IMR-90 (cell line): ENCODE results near the gene RHBDD2. TPM values are rescaled to one million over a fixed set of nuclear protein-coding genes. Genes with fewer than 3 reads are reported as not detected.
"Not testable (repeated sequence)": the region's sequence is repeated elsewhere in the genome, so short reads cannot be mapped to it uniquely, and the experiment has no call there.

Experiments
- ATAC-seq: fragments of 200-7000 bp; cut with Tn5 transposase; 2 replicates; pipeline ENCODE4 v1.9.1; 2020; ENCODE audit warnings: low read depth, mild to moderate bottlenecking, moderate library complexity
- BruUV-seq: library from RNA; stranded (reverse); fragments of 400-500 nt; replicated peaks from 2 replicates; lab custom pipeline; 2021; lab: Mats Ljungman, UMichigan
- CTCF ChIA-PET: fragments of 300-600 bp; formaldehyde crosslinking; extraction: SDS; loops from one replicate; lab custom pipeline; 2021; ENCODE audit warnings: antibody characterized with exemption; lab: Yijun Ruan, JAX
- POLR2A ChIA-PET: fragments of 300-600 bp; sonication (Branson Sonifier 250); formaldehyde crosslinking; loops from one replicate; lab custom pipeline; 2022; ENCODE audit warnings: antibody characterized with exemption; ENCODE audit not compliant: unreplicated experiment; lab: Charles Lee
- DNase-seq: peaks from one replicate; pipeline ENCODE4 v3.0.0; 2013
- H2AFZ ChIP-seq: replicated peaks from 2 replicates; pipeline ENCODE3; 2013; ENCODE audit warnings: low read length, mild to moderate bottlenecking; ENCODE audit not compliant: poor library complexity
- H2AK5ac ChIP-seq: 2 replicates; pipeline ENCODE4 v1.6.1; 2013; ENCODE audit warnings: low read depth, low read length, inconsistent platforms
- H2AK9ac ChIP-seq: replicated peaks from 2 replicates; pipeline ENCODE3; 2013; ENCODE audit warnings: mild to moderate bottlenecking, low read depth, low read length, moderate library complexity; ENCODE audit not compliant: poor library complexity
- H2BK120ac ChIP-seq: 2 replicates; pipeline ENCODE4 v1.6.1; 2013; ENCODE audit warnings: low read depth, low read length, inconsistent platforms
- H2BK15ac ChIP-seq: 3 replicates; pipeline ENCODE4 v1.6.1; 2013; ENCODE audit warnings: low read depth, low read length, inconsistent platforms
- H2BK20ac ChIP-seq: 2 replicates; pipeline ENCODE4 v1.6.1; 2013; ENCODE audit warnings: low read depth, mild to moderate bottlenecking, inconsistent platforms, low read length, moderate library complexity
- H2BK5ac ChIP-seq: 2 replicates; pipeline ENCODE4 v1.6.1; 2013; ENCODE audit warnings: mild to moderate bottlenecking, low read depth, low read length, inconsistent platforms; ENCODE audit not compliant: poor library complexity, severe bottlenecking
- H3K14ac ChIP-seq: replicated peaks from 2 replicates; pipeline ENCODE4 v1.6.1; 2013; ENCODE audit warnings: low read depth, low read length, inconsistent platforms
- H3K18ac ChIP-seq: 2 replicates; pipeline ENCODE4 v1.6.1; 2013; ENCODE audit warnings: low read depth, low read length, control low read depth
- H3K23ac ChIP-seq: 2 replicates; pipeline ENCODE4 v1.6.1; 2013; ENCODE audit warnings: low read depth, low read length, inconsistent platforms
- H3K27ac ChIP-seq: 2 replicates; pipeline ENCODE4 v1.5.1; 2013; ENCODE audit warnings: mild to moderate bottlenecking, control low read depth, low read length; ENCODE audit not compliant: insufficient read depth
- H3K27me3 ChIP-seq: 2 replicates; pipeline ENCODE4 v1.6.1; 2013; ENCODE audit warnings: low read length; ENCODE audit not compliant: control insufficient read depth, insufficient read depth
- H3K36me3 ChIP-seq: 2 replicates; pipeline ENCODE4 v1.6.1; 2013; ENCODE audit warnings: low read length, mixed read lengths; ENCODE audit not compliant: control insufficient read depth, insufficient read depth
- H3K4ac ChIP-seq: 2 replicates; pipeline ENCODE4 v1.6.1; 2013; ENCODE audit warnings: low read depth, low read length, inconsistent platforms
- H3K4me1 ChIP-seq: 2 replicates; pipeline ENCODE4 v1.6.1; 2013; ENCODE audit warnings: low read length, mixed read lengths; ENCODE audit not compliant: control insufficient read depth, insufficient read depth
- H3K4me2 ChIP-seq: 2 replicates; pipeline ENCODE4 v1.6.1; 2013; ENCODE audit warnings: low read depth, mild to moderate bottlenecking, control low read depth, low read length, moderate library complexity
- H3K4me3 ChIP-seq: 2 replicates; pipeline ENCODE4 v1.5.1; 2013; ENCODE audit warnings: low read depth, mild to moderate bottlenecking, control low read depth, low read length, moderate library complexity; ENCODE audit not compliant: insufficient read depth
- H3K56ac ChIP-seq: 2 replicates; pipeline ENCODE4 v1.6.1; 2013; ENCODE audit warnings: low read length, inconsistent platforms; ENCODE audit not compliant: insufficient read depth; ENCODE audit errors: extremely low read depth
- H3K79me1 ChIP-seq, 2 experiments: 2 replicates each; pipeline ENCODE4 v1.6.1; 2013; ENCODE audit warnings: low read length in 2 of 2, inconsistent platforms in 1 of 2, low read depth in 1 of 2
- H3K9ac ChIP-seq: 2 replicates; pipeline ENCODE4 v1.6.1; 2013; ENCODE audit warnings: low read depth, low read length, control low read depth
- H3K9me1 ChIP-seq: 2 replicates; pipeline ENCODE4 v1.6.1; 2013; ENCODE audit warnings: low read length, inconsistent platforms; ENCODE audit not compliant: insufficient read depth
- H3K9me3 ChIP-seq: 2 replicates; pipeline ENCODE4 v1.6.1; 2013; ENCODE audit warnings: low read length; ENCODE audit not compliant: control insufficient read depth, insufficient read depth
- H4K20me1 ChIP-seq: 2 replicates; pipeline ENCODE4 v1.6.1; 2013; ENCODE audit warnings: low read length, inconsistent platforms; ENCODE audit not compliant: insufficient read depth
- H4K5ac ChIP-seq: 2 replicates; pipeline ENCODE4 v1.6.1; 2013; ENCODE audit warnings: mild to moderate bottlenecking, low read depth, low read length, control low read depth
- H4K8ac ChIP-seq, 2 experiments: 2 replicates each; pipeline ENCODE4 v1.6.1; 2013; ENCODE audit warnings: low read depth in 2 of 2, low read length in 2 of 2, control low read depth in 1 of 2, inconsistent platforms in 1 of 2
- H4K91ac ChIP-seq: 2 replicates; pipeline ENCODE4 v1.6.1; 2013; ENCODE audit warnings: low read depth, low read length, inconsistent platforms; ENCODE audit not compliant: insufficient read depth
- CTCF ChIP-seq: conservative IDR thresholded peaks from 2 replicates; pipeline ENCODE4 v1.5.1; 2012; ENCODE audit warnings: mild to moderate bottlenecking, low read depth, low read length, improper control_type of control experiment
- WGBS, 2 experiments: methylation state at CpG; one replicate each; pipeline versions ENCODE4 v1.1.5 to v1.1.7; 2013; ENCODE audit warnings: missing lambda C conversion rate in 2 of 2; ENCODE audit not compliant: insufficient read length in 1 of 2; ENCODE audit errors: extremely low coverage in 2 of 2; 5-methylcytosine and 5-hydroxymethylcytosine counted together
- dilution Hi-C: fragments of 300-500 bp; cut with HindIII; formaldehyde crosslinking; loops from one replicate; pipeline ENCODE4 v1.14.3; 2018; ENCODE audit warnings: low sequenced_read_pairs; ENCODE audit not compliant: unreplicated experiment
- in situ Hi-C: fragments of 300-500 bp; cut with MboI; formaldehyde crosslinking; loops from 3 replicates; pipeline ENCODE4 v1.14.3; 2019; ENCODE audit warnings: low sequenced_read_pairs, inconsistent platforms, mixed read lengths
- intact Hi-C: fragments of 100-400 bp; cut with micrococcal nuclease; formaldehyde crosslinking; loops from 2 replicates; pipeline ENCODE4 v1.10.0; 2022
- polyA plus RNA-seq, 3 experiments: library from polyadenylated mRNA; depleted of rRNA; stranded (reverse); fragments of >200 nt; gene quantifications; 2 replicates each; pipeline ENCODE4 v1.2.3, GENCODE V29; 2012; ENCODE audit warnings: low replicate concordance in 1 of 3
- total RNA-seq: library from RNA; depleted of rRNA; stranded (reverse); fragments of >200 nt; gene quantifications from 2 replicates; pipeline ENCODE4 v1.2.3, GENCODE V29; 2012

RHBDD2 gene
- total and polyA plus RNA-seq, 2 of the 4 experiments (the other 2 are of a cell fraction), result 9.7 to 42.4 TPM

- TF ChIP-seq CTCF, result no peak
Observed at GRCh38 chr7:75872073-75872782, 6.6 kb upstream of the RHBDD2 start (continued).

GRCh38 chr7:75874180-75874579, 4.7 kb upstream of the RHBDD2 start:
- H3K9me1 ChIP-seq, result peaks cover 19% of the 10 kb centered on the region
- H4K5ac ChIP-seq, H4K8ac ChIP-seq, ATAC-seq, H4K91ac ChIP-seq, H2AK5ac ChIP-seq, CTCF ChIA-PET, H2BK20ac ChIP-seq, H3K14ac ChIP-seq, H2AK9ac ChIP-seq, BruUV-seq, H2BK120ac ChIP-seq, H3K9ac ChIP-seq, H3K79me1 ChIP-seq, H3K27me3 ChIP-seq, dilution Hi-C loops, H3K4me3 ChIP-seq, POLR2A ChIA-PET, H3K9me3 ChIP-seq, DNase-seq, H3K36me3 ChIP-seq, H3K4me2 ChIP-seq, H2AFZ ChIP-seq, H2BK5ac ChIP-seq, H3K27ac ChIP-seq, H3K4me1 ChIP-seq, H3K4ac ChIP-seq, intact Hi-C loops, H4K20me1 ChIP-seq, H3K18ac ChIP-seq, H3K56ac ChIP-seq, H3K23ac ChIP-seq, H2BK15ac ChIP-seq: not testable (repeated sequence)
- WGBS, 2 experiments, result 100% methylated on average over 1 of the region's 3 CpGs; no CpG with 5 or more reads in 1 of the 2 experiments
- in situ Hi-C loops, result loop anchor here (25.0 kb wide), 1 partner anchor 263 kb away; no protein-coding TSS in a partner anchor
